ENCODE measurements around the gene MPZL1. TPM values are rescaled to one million over a fixed set of nuclear protein-coding genes. Genes with fewer than 3 reads are reported as not detected.
"Not testable (repeated sequence)": the region's sequence is repeated elsewhere in the genome, so short reads cannot be mapped to it uniquely, and the experiment has no call there.

MPZL1 gene
- total and polyA plus RNA-seq, 12 donors = 12.8 to 52.5 (median 24.6) TPM

- H3K27me3 ChIP-seq = no peaks in the 10 kb centered on the region
- peaks cover 0 to 14% (median 10%) of the 10 kb centered on the region in 9 donors for H3K4me1 ChIP-seq
- 58 to 68% methylated on average over 9 of the region's 9 CpGs for WGBS, 2 donors
- H3K9me3 ChIP-seq = no peaks in the 10 kb centered on the region
- TF ChIP-seq CTCF (IDR thresholded peaks at IDR 0.05) = no peak
- DNase-seq (no peak), ATAC-seq (no peak)
- intact Hi-C loops (cut with DNase I) = loop anchor here in 1 of 10 donors (10.0 kb wide), 1 partner anchor 101 kb away; no protein-coding TSS in a partner anchor
- H3K4me3 ChIP-seq = no peak overlapping the region
- no peak overlapping the region for H3K27ac ChIP-seq
- H3K36me3 ChIP-seq = no peaks in the 10 kb centered on the region
Measured at GRCh38 chr1:167824163-167824794, 102.5 kb downstream of the MPZL1 start.

GRCh38 chr1:167825419-167826079 lies 103.8 kb downstream of the MPZL1 start:
- Histone ChIP-seq H3K36me3 (no peaks in the 10 kb centered on the region), H3K4me3 (no peak overlapping the region), H3K27ac (no peak overlapping the region), H3K27me3 (no peaks in the 10 kb centered on the region), H3K9me3 (no peaks in the 10 kb centered on the region), H3K4me1 (peaks cover 0 to 2% (median 1%) of the 10 kb centered on the region in 9 donors)
- DNase-seq = no peak
- no peak for TF ChIP-seq CTCF (IDR thresholded peaks at IDR 0.05)
- WGBS, 2 donors = 78 to 88% methylated on average over 4 of the region's 4 CpGs
- ATAC-seq = no peak
- intact Hi-C loops (cut with DNase I) = loop anchor here in 1 of 10 donors (10.0 kb wide), 1 partner anchor 99 kb away; no protein-coding TSS in a partner anchor

- DNase-seq = no peak
- H3K27ac ChIP-seq = no peak overlapping the region
- no peaks in the 10 kb centered on the region for H3K27me3 ChIP-seq
- no peak for TF ChIP-seq CTCF (IDR thresholded peaks at IDR 0.05)
- H3K4me1 ChIP-seq = no peaks in the 10 kb centered on the region
- intact Hi-C loops (cut with DNase I) = loop anchor here in 1 of 10 donors (10.0 kb wide), 1 partner anchor 99 kb away; no protein-coding TSS in a partner anchor
- ATAC-seq = no peak
- no peak overlapping the region for H3K4me3 ChIP-seq
- WGBS, 2 donors = 86 to 87% methylated on average over 4 of the region's 4 CpGs
- no peaks in the 10 kb centered on the region for H3K9me3 ChIP-seq
- H3K36me3 ChIP-seq = no peaks in the 10 kb centered on the region
Measured at GRCh38 chr1:167826127-167826526, 104.3 kb downstream of the MPZL1 start.

GRCh38 chr1:167829868-167830267 lies 108.1 kb downstream of the MPZL1 start:
- intact Hi-C loops (cut with DNase I) = loop anchor here in 1 of 10 donors (10.0 kb wide), 1 partner anchor 95 kb away; no protein-coding TSS in a partner anchor
- H3K27ac ChIP-seq = no peak overlapping the region
- H3K4me1 ChIP-seq = no peaks in the 10 kb centered on the region
- H3K36me3 ChIP-seq = no peaks in the 10 kb centered on the region
- no peaks in the 10 kb centered on the region for H3K9me3 ChIP-seq
- no peak overlapping the region for H3K4me3 ChIP-seq
- DNase-seq = no peak
- H3K27me3 ChIP-seq = no peaks in the 10 kb centered on the region
- WGBS, 2 donors = 61 to 62% methylated on average over 2 of the region's 2 CpGs
- TF ChIP-seq CTCF (IDR thresholded peaks at IDR 0.05) = no peak
- ATAC-seq = no peak

GRCh38 chr1:167830668-167831067 lies 108.9 kb downstream of the MPZL1 start:
- ATAC-seq; H3K36me3 ChIP-seq; H3K27me3 ChIP-seq; intact Hi-C loops (cut with DNase I); H3K27ac ChIP-seq; H3K9me3 ChIP-seq; DNase-seq; H3K4me1 ChIP-seq; H3K4me3 ChIP-seq: not testable (repeated sequence)
- 80 to 87% methylated on average over 5 of the region's 5 CpGs for WGBS, 2 donors
